ENCODE results near the gene NHSL1.

The NHSL1 gene

GRCh38 chr6:138523347-138524210, 24.3 kb upstream of the NHSL1 start:
- no peak for DNase-seq (ENCODE audit: low read depth)

GRCh38 chr6:138522611-138523010, 23.3 kb upstream of the NHSL1 start:
- no peak for DNase-seq (ENCODE audit: low read depth)

GRCh38 chr6:138521790-138522189, 22.5 kb upstream of the NHSL1 start:
- no peak for DNase-seq (ENCODE audit: low read depth)

- DNase-seq (ENCODE audit: low read depth) = no peak
These were observed 21.2 kb upstream of the NHSL1 start for GRCh38 chr6:138520463-138520862.

- no peak for DNase-seq (ENCODE audit: low read depth)
These were observed 18.8 kb upstream of the NHSL1 start for GRCh38 chr6:138518054-138518453.

- peak; percentile 37 for DNase-seq (ENCODE audit: low read depth)
These were observed 18.3 kb upstream of the NHSL1 start for GRCh38 chr6:138517635-138518034.

- no peak for DNase-seq (ENCODE audit: low read depth)
These were observed 16.5 kb upstream of the NHSL1 start for GRCh38 chr6:138515657-138516248.

- no peak for DNase-seq (ENCODE audit: low read depth)
These were observed 15.7 kb upstream of the NHSL1 start for GRCh38 chr6:138514860-138515540.

GRCh38 chr6:138512609-138513008, 13.3 kb upstream of the NHSL1 start:
- no peak for DNase-seq (ENCODE audit: low read depth)

GRCh38 chr6:138510093-138510492, 10.8 kb upstream of the NHSL1 start:
- no peak for DNase-seq (ENCODE audit: low read depth)

GRCh38 chr6:138509371-138509770, 10.1 kb upstream of the NHSL1 start:
- DNase-seq (ENCODE audit: low read depth) = no peak

GRCh38 chr6:138508676-138508988, 9.3 kb upstream of the NHSL1 start:
- DNase-seq (ENCODE audit: low read depth) = no peak

- no peak for DNase-seq (ENCODE audit: low read depth)
These were observed 8.8 kb upstream of the NHSL1 start for GRCh38 chr6:138507977-138508675.

GRCh38 chr6:138504764-138505689, 5.7 kb upstream of the NHSL1 start:
- DNase-seq (ENCODE audit: low read depth) = no peak

GRCh38 chr6:138503881-138504680, 4.8 kb upstream of the NHSL1 start:
- no peak for DNase-seq (ENCODE audit: low read depth)

GRCh38 chr6:138502546-138502945, 3.3 kb upstream of the NHSL1 start:
- DNase-seq (ENCODE audit: low read depth) = no peak

- DNase-seq (ENCODE audit: low read depth) = no peak
These were observed 1.7 kb upstream of the NHSL1 start for GRCh38 chr6:138500867-138501446.

GRCh38 chr6:138500045-138500665, 861 bp upstream of the NHSL1 start:
- DNase-seq (ENCODE audit: low read depth) = no peak

- no peak for DNase-seq (ENCODE audit: low read depth)
These were observed 528 bp downstream of the NHSL1 start for GRCh38 chr6:138498629-138499302.
